DND-41 (cell line): ENCODE results near the gene RNF25.

Experiments used
- ATAC-seq: fragments of 200-7000 bp; cut with Tn5 transposase; 3 replicates; pipeline ENCODE4 v1.9.1; 2021; ENCODE audit warnings: low read depth; ENCODE audit not compliant: insufficient read depth
- DNase-seq: peaks from one replicate; pipeline ENCODE4 v3.0.0-alpha.2; 2020
- H2AFZ ChIP-seq: 2 replicates; pipeline ENCODE4 v1.6.0; 2012; ENCODE audit warnings: low read depth, low read length
- H3K27ac ChIP-seq: 2 replicates; pipeline ENCODE4 v1.5.1; 2012; ENCODE audit warnings: low read length, inconsistent platforms
- H3K27me3 ChIP-seq: fragments of 200-600 bp; sonication (generic); 2 replicates; pipeline ENCODE4 v1.6.0; 2012; ENCODE audit warnings: low read length, mild to moderate bottlenecking, inconsistent platforms; ENCODE audit not compliant: insufficient read depth, poor library complexity
- H3K36me3 ChIP-seq: 2 replicates; pipeline ENCODE4 v1.5.1; 2012; ENCODE audit warnings: low read length, inconsistent platforms; ENCODE audit not compliant: insufficient read depth
- H3K4me1 ChIP-seq: 2 replicates; pipeline ENCODE4 v1.5.1; 2012; ENCODE audit warnings: mild to moderate bottlenecking, low read length; ENCODE audit not compliant: insufficient read depth
- H3K4me2 ChIP-seq: 2 replicates; pipeline ENCODE4 v1.6.0; 2012; ENCODE audit warnings: mild to moderate bottlenecking, moderate library complexity, low read length, inconsistent platforms; ENCODE audit not compliant: insufficient read depth
- H3K4me3 ChIP-seq, 2 experiments: fragments of 200-600 bp in 1 of 2; shearing (Covaris generic) in 1 of 2; 2 replicates each; pipeline ENCODE4 v1.5.1; 2012 to 2016; ENCODE audit warnings: inconsistent platforms in 2 of 2, low read length in 2 of 2, mild to moderate bottlenecking in 2 of 2, low read depth in 1 of 2, moderate library complexity in 1 of 2
- H3K79me2 ChIP-seq: 2 replicates; pipeline ENCODE4 v1.6.0; 2012; ENCODE audit warnings: low read length, inconsistent platforms; ENCODE audit not compliant: insufficient read depth
- H3K9ac ChIP-seq: 2 replicates; pipeline ENCODE4 v1.6.0; 2012; ENCODE audit warnings: low read depth, mild to moderate bottlenecking, inconsistent platforms, low read length, moderate library complexity
- H3K9me3 ChIP-seq: 2 replicates; pipeline ENCODE4 v1.5.1; 2012; ENCODE audit warnings: low read length, moderate library complexity, mild to moderate bottlenecking, inconsistent platforms; ENCODE audit not compliant: insufficient read depth, severe bottlenecking
- H4K20me1 ChIP-seq: 2 replicates; pipeline ENCODE4 v1.6.0; 2012; ENCODE audit warnings: low read length; ENCODE audit not compliant: insufficient read depth
- EZH2 ChIP-seq: IDR thresholded peaks from 3 replicates; pipeline ENCODE4 v1.6.1; 2012; ENCODE audit warnings: borderline replicate concordance, low read depth, mild to moderate bottlenecking, moderate library complexity, low read length, inconsistent platforms; ENCODE audit not compliant: severe bottlenecking
- TF ChIP-seq, protein P1 (sequence below): IDR thresholded peaks from 2 replicates; pipeline ENCODE4 v1.5.1; 2012; ENCODE audit warnings: borderline replicate concordance, low read length, moderate library complexity, mild to moderate bottlenecking; ENCODE audit not compliant: poor library complexity, severe bottlenecking; ENCODE audit errors: extremely low read depth

Gene RNF25

DNA sequence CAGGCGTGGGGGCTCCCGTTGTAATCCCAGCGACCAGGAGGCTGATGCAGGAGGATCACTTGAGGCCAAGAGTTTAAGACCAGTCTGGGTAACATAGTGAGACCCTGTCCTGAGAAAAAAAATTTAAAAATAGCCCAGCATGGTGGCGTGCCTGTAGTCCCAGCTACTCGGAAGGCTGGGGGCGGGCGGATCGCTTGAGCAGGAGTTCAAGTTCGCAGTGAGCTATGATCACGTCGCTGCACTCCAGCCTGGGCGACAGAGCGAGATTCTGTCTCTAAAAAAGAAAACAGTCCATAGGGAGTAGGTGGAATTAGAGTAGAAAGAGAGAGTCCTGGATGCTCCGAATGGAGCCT lies 38.5 kb upstream of the RNF25 start:
- no peaks in the 10 kb centered on the region for H3K27me3 ChIP-seq
- H3K36me3 ChIP-seq: peaks cover 2% of the 10 kb centered on the region
- peaks cover 12% of the 10 kb centered on the region; the same call in 1 of the 2 replicates for H4K20me1 ChIP-seq
- no peak for TF ChIP-seq EZH2
- TF ChIP-seq, protein P1, sequence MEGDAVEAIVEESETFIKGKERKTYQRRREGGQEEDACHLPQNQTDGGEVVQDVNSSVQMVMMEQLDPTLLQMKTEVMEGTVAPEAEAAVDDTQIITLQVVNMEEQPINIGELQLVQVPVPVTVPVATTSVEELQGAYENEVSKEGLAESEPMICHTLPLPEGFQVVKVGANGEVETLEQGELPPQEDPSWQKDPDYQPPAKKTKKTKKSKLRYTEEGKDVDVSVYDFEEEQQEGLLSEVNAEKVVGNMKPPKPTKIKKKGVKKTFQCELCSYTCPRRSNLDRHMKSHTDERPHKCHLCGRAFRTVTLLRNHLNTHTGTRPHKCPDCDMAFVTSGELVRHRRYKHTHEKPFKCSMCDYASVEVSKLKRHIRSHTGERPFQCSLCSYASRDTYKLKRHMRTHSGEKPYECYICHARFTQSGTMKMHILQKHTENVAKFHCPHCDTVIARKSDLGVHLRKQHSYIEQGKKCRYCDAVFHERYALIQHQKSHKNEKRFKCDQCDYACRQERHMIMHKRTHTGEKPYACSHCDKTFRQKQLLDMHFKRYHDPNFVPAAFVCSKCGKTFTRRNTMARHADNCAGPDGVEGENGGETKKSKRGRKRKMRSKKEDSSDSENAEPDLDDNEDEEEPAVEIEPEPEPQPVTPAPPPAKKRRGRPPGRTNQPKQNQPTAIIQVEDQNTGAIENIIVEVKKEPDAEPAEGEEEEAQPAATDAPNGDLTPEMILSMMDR: no peak
- H3K9me3 ChIP-seq: no peaks in the 10 kb centered on the region
- peak overlapping the region; percentile 83; the same call in 1 of the 2 replicates for H3K9ac ChIP-seq
- no peak for DNase-seq
- H3K4me2 ChIP-seq: peak overlapping the region; percentile 86
- ATAC-seq: no peak
- no peak overlapping the region for H3K27ac ChIP-seq
- H2AFZ ChIP-seq: peak overlapping the region; percentile 83
- H3K4me3 ChIP-seq: peak overlapping the region in 1 of 2 experiments; percentile 92; a peak in 2 of 4 replicates
- peaks cover 35% of the 10 kb centered on the region for H3K4me1 ChIP-seq
- peaks cover 46% of the 10 kb centered on the region for H3K79me2 ChIP-seq

DNA sequence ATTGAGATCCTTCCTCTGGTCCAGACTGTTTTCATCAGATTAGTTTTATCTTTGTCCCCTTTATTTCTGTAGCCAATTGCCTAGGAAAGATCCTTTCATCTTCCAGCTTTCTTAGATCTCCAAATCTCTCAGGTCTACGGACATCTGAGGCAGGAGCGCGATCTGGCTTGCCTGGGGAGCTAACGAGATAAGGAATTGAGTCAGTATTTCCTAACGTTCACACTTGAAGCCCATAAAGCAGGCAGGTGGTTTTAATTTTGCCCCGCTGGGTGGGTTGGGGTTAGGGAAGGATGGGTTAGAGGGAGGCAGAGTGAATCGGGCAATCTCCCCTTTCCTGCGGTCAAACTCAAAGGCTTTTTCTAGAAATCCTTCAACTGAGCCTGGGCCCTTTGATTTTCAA lies 38.1 kb upstream of the RNF25 start:
- no peak for ATAC-seq
- no peaks in the 10 kb centered on the region for H3K9me3 ChIP-seq
- H3K4me3 ChIP-seq: no peak overlapping the region
- DNase-seq: no peak
- no peak overlapping the region for H3K27ac ChIP-seq
- peaks cover 9% of the 10 kb centered on the region; the same call in 1 of the 2 replicates for H4K20me1 ChIP-seq
- H3K4me1 ChIP-seq: peaks cover 35% of the 10 kb centered on the region
- TF ChIP-seq, protein P1: no peak
- TF ChIP-seq EZH2: no peak
- H2AFZ ChIP-seq: peak overlapping the region; percentile 83
- H3K9ac ChIP-seq: no peak overlapping the region
- H3K27me3 ChIP-seq: no peaks in the 10 kb centered on the region
- H3K4me2 ChIP-seq: peak overlapping the region; percentile 86; the same call in 1 of the 2 replicates
- H3K36me3 ChIP-seq: no peaks in the 10 kb centered on the region; the same call in 1 of the 2 replicates
- peaks cover 42% of the 10 kb centered on the region for H3K79me2 ChIP-seq

DNA sequence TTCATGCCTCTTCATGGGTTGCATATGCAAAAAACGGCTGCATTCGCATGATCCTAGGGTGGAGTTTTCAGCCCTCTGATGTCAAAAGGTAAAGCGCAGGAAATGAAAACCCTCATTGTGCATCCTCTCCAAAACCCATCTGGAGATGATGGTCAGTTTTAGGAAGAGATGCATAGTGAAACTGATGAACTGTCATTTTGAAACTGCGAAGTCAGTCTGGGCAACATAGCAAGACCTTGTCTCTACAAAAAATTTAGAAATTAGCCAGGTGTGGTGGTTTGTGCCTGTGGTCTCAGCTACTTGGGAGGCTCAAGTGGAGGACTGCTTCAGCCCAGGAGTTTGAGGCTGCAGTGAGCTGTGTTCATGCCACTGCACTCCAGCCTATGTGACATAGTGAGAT lies 36.3 kb upstream of the RNF25 start:
- H3K27ac ChIP-seq: no peak overlapping the region
- ATAC-seq: no peak
- H4K20me1 ChIP-seq: peaks cover 5% of the 10 kb centered on the region; the same call in 1 of the 2 replicates
- H3K79me2 ChIP-seq: peaks cover 24% of the 10 kb centered on the region
- H3K27me3 ChIP-seq: no peaks in the 10 kb centered on the region
- TF ChIP-seq EZH2: no peak
- TF ChIP-seq, protein P1: no peak
- H3K4me2 ChIP-seq: no peak overlapping the region
- no peak overlapping the region for H3K9ac ChIP-seq
- H3K4me1 ChIP-seq: peaks cover 24% of the 10 kb centered on the region
- H3K36me3 ChIP-seq: no peaks in the 10 kb centered on the region; the same call in 1 of the 2 replicates
- no peak overlapping the region for H3K4me3 ChIP-seq
- DNase-seq: no peak
- H3K9me3 ChIP-seq: no peaks in the 10 kb centered on the region
- no peak overlapping the region for H2AFZ ChIP-seq

DNA sequence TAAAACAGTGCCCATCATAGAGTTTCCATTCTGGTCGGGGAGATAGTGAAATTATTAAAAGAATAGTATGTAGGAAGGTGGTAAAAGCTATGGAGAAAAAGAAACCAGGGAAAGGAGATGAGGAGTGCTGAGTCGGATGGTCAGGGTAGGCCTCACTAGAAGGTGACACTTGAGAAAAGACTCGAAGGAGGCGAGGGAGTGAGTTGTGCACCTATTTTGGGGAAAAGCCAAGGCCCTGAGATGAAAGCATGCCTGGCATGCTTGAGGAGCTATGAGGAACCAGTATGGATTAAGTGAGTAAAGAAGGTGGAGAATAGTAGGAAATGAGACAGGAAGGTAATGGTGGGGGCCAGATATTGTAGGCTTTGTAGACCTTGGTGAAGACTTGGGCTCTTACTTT lies 31.5 kb upstream of the RNF25 start:
- Histone ChIP-seq H4K20me1 (no peaks in the 10 kb centered on the region), H3K79me2 (no peaks in the 10 kb centered on the region), H3K27ac (no peak overlapping the region), H3K4me1 (no peaks in the 10 kb centered on the region), H3K9me3 (no peaks in the 10 kb centered on the region), H3K27me3 (no peaks in the 10 kb centered on the region), H3K9ac (no peak overlapping the region), H2AFZ (no peak overlapping the region), H3K36me3 (no peaks in the 10 kb centered on the region; the same call in 1 of the 2 replicates), H3K4me3 (no peak overlapping the region), H3K4me2 (no peak overlapping the region)
- ATAC-seq: no peak
- DNase-seq: no peak
- TF ChIP-seq, protein P1: no peak
- no peak for TF ChIP-seq EZH2
